Measurements from ENCODE around the gene IFNGR2.

The IFNGR2 gene

DNA sequence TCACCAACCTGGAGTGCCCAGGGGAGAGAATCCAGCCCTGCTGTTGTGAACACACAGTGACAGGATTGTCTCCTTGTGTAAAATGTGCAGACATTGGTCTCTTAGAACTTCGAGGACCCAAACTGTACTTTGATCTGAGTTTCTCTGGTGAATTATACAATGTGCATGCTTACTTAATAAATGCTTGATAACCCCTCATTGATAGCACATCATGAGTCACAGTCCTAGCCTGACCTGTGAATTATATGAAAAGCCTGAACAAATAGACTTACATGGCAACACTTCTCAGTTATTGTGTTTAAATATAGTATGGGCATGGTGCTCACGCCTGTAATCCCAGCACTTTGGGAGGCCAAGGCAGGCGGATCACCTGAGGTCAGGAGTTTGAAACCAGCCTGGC is 22.6 kb downstream of the IFNGR2 start:
- TF ChIP-seq CTCF (IDR thresholded peaks at IDR 0.05; ENCODE audit: control extremely low read depth, extremely low read depth, low read depth, missing control alignments) = no peak
- POLR2A ChIA-PET = interaction anchor here (0.6 kb wide), 1 partner anchor 21 kb away, joined by 3 read pairs; no protein-coding TSS in a partner anchor
- no peak for DNase-seq (ENCODE audit: extremely low spot score)
- CTCF ChIA-PET = interaction anchor here (0.9 kb wide), 1 partner anchor 19 kb away, joined by 3 read pairs; no protein-coding TSS in a partner anchor

DNA sequence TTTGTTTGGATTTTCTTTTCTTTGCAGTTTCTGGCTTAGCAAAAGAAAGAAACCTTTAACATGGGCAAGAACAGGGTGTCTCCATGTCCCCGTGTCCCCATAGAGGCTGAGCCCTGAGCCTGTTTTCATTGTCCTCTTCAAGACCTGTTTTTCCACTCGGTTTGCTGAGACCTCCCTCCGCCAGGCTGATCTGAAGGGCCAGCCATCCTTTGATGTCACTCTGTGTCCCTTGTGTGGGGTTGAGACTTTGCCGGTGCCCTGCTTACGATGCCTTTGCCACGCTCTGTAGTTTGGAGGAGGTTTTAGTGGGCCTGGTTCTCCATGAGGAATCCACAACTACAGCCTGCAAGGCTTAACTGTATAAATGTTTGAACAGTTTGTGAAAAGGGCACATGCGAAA is 23.8 kb downstream of the IFNGR2 start:
- ChIA-PET CTCF (interaction anchor here (0.8 to 2.1 kb wide), 3 partner anchors 11 to 300 kb away, joined by 3 to 5 read pairs (median 3); no protein-coding TSS in a partner anchor), POLR2A (no interaction called here)
- no peak for DNase-seq (ENCODE audit: extremely low spot score)
- no peak for TF ChIP-seq CTCF (IDR thresholded peaks at IDR 0.05; ENCODE audit: control extremely low read depth, extremely low read depth, low read depth, missing control alignments)

DNA sequence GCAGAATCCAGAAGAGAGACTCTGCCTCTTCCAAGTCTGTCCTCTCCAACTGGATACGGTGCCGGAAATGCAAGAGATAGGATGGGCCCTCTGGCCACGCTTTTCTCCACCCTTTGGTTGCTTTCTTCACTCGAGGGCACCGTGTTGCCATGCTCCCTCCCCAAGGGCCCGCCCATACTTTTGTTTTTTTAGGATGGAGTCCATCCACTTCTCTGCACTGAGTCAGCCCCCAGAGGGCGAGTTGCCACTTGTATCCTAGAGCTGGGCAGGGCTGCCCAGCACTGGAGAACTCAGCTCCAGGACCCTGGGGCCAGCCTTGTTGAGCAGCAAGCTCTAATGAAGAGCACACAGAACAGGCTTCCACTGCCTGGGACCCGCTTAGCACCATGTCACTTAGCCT is 25.5 kb downstream of the IFNGR2 start:
- ChIA-PET POLR2A (no interaction called here), CTCF (interaction anchor here (1.1 to 3.7 kb wide), 7 partner anchors 9 to 231 kb away, joined by 3 to 17 read pairs (median 4); no protein-coding TSS in a partner anchor)
- DNase-seq (ENCODE audit: extremely low spot score) = no peak
- TF ChIP-seq CTCF (IDR thresholded peaks at IDR 0.05; ENCODE audit: control extremely low read depth, extremely low read depth, low read depth, missing control alignments) = no peak

DNA sequence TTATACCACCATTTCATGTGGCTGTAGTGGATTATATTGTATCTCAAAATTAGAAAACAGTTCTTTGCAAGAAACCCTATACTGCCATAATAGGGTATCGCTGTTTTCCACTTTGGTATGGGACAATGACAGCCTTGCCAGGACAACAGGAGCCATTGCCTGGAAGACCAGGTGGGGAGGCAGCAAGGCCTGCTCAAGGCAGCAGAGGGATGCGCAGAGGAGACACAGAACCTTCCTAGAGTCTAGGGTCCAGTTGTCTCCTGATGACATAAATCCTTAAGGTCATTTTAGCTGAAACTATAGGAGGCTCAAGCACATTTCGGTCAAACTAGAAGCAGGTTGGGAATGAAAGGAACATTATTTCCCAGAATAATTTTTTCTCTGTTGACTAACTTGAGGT is 27.6 kb downstream of the IFNGR2 start:
- DNase-seq (ENCODE audit: extremely low spot score) = no peak
- POLR2A ChIA-PET = no interaction called here
- TF ChIP-seq CTCF (IDR thresholded peaks at IDR 0.05; ENCODE audit: control extremely low read depth, extremely low read depth, low read depth, missing control alignments) = no peak
- CTCF ChIA-PET = interaction anchor here (3.7 kb wide), 1 partner anchor 14 kb away, joined by 17 read pairs; no protein-coding TSS in a partner anchor

DNA sequence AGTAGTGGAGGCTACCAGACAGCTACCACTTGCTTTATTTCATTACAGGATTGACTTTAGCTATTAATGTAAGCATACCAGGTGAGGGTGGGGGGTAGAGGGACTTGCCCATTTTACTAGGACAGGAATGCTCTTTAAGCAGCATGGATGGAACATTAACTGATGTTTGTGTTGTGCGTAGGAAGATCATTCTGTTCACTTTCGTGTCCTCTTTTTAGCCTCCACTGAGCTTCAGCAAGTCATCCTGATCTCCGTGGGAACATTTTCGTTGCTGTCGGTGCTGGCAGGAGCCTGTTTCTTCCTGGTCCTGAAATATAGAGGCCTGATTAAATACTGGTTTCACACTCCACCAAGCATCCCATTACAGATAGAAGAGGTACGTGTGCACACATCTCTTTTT is 29.3 kb downstream of the IFNGR2 start:
- ChIA-PET POLR2A (interaction anchor here (0.7 to 1.6 kb wide), 3 partner anchors 18 to 52 kb away, joined by 3 to 9 read pairs (median 5); no protein-coding TSS in a partner anchor), CTCF (interaction anchor here (0.8 to 2.0 kb wide), 5 partner anchors 13 to 174 kb away, joined by 3 to 9 read pairs (median 4); no protein-coding TSS in a partner anchor)
- TF ChIP-seq CTCF (IDR thresholded peaks at IDR 0.05; ENCODE audit: control extremely low read depth, extremely low read depth, low read depth, missing control alignments) = no peak
- no peak for DNase-seq (ENCODE audit: extremely low spot score)

DNA sequence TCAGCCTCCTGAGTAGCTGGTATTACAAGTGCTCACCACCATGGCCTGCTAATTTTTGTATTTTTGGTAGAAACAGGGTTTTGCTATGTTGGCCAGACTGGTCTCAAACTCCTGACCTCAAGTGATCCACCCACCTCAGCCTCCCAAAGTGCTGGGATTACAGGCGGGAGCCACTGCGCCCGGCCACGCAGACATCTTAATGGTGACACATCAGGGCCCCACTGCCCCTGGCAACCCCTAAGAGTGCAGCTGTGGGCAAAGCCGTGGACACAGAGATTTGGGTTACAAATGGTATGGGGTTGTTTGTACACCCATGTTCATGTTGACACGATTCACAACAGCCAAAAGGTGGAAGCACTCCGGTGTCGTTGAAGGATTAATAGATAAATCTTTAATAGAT is 29.8 kb downstream of the IFNGR2 start:
- no peak for DNase-seq (ENCODE audit: extremely low spot score)
- no peak for TF ChIP-seq CTCF (IDR thresholded peaks at IDR 0.05; ENCODE audit: control extremely low read depth, extremely low read depth, low read depth, missing control alignments)
- POLR2A ChIA-PET = interaction anchor here (1.6 kb wide), 1 partner anchor 53 kb away, joined by 5 read pairs; no protein-coding TSS in a partner anchor
- CTCF ChIA-PET = interaction anchor here (1.2 to 2.0 kb wide), 3 partner anchors 12 to 71 kb away, joined by 4 to 9 read pairs (median 9); no protein-coding TSS in a partner anchor

Data from GM10248 (cell line).